Ovary (tissue), 9 donors: Measurements from ENCODE around the gene TEX29. TPM values are rescaled to one million over a fixed set of nuclear protein-coding genes. Genes with fewer than 3 reads are reported as not detected.

Source experiments
- DNase-seq, 5 donors: peaks; one replicate each; pipeline ENCODE4 v3.0.0-alpha.2; 2019 to 2020
- H3K27ac ChIP-seq, 2 donors: fragments of 200-600 bp; one replicate each; pipeline versions ENCODE4 v1.5.1 to v1.8.0; 2019 to 2022
- H3K27me3 ChIP-seq: fragments of 200-600 bp; one replicate; pipeline ENCODE4 v1.8.0; 2022
- H3K36me3 ChIP-seq: fragments of 200-600 bp; sonication (generic); one replicate; pipeline ENCODE4 v1.5.1; 2019
- H3K4me1 ChIP-seq: one replicate; pipeline ENCODE4 v1.8.1; 2013; ENCODE audit warnings: mild to moderate bottlenecking, moderate library complexity; ENCODE audit not compliant: insufficient read depth
- H3K4me3 ChIP-seq: fragments of 200-600 bp; sonication (generic); one replicate; pipeline ENCODE4 v1.5.1; 2017
- H3K9me3 ChIP-seq, 2 donors: fragments of 200-600 bp in 1 of 2; sonication (generic) in 1 of 2; one replicate each; pipeline versions ENCODE4 v1.5.1 to v1.8.1; 2013 to 2019; ENCODE audit warnings: mild to moderate bottlenecking in 1 of 2, moderate library complexity in 1 of 2
- CTCF ChIP-seq, 3 donors: fragments of 450-650 bp in 2 of 3; fragments of 200-600 bp in 1 of 3; IDR thresholded peaks; one replicate each; pipeline versions ENCODE4 v1.5.1 to v1.8.0; 2016 to 2022; ENCODE audit warnings: antibody characterized with exemption in 3 of 3, mild to moderate bottlenecking in 1 of 3
- EP300 ChIP-seq: sonication (generic); formaldehyde crosslinking; IDR thresholded peaks from one replicate; pipeline ENCODE4 v1.6.1; 2017; ENCODE audit warnings: antibody characterized with exemption
- POLR2A ChIP-seq: fragments of 450-650 bp; IDR thresholded peaks from one replicate; pipeline ENCODE4 v1.6.1; 2017; ENCODE audit warnings: antibody characterized with exemption, mild to moderate bottlenecking, moderate library complexity
- WGBS, 3 donors: extraction: QIAGEN DNeasy Blood & Tissue Kit in 1 of 3; methylation state at CpG; one replicate each; pipeline versions ENCODE4 v1.1.5 to v1.1.7; 2013 to 2017; 5-methylcytosine and 5-hydroxymethylcytosine counted together
- intact Hi-C, 4 donors: fragments of 100-400 bp; cut with DNase I; formaldehyde crosslinking; loops; one replicate each; pipeline versions ENCODE4 v1.11.0 to v1.15.1; 2022 to 2023
- polyA plus RNA-seq, 2 donors: library from polyadenylated mRNA; stranded (reverse); fragments of 200-250 nt in 1 of 2; fragments of 350-450 nt in 1 of 2; fragmentation: Illumina TruSeq in 1 of 2; extraction: RNeasy Lipid Tissue Mini Kit (QIAGEN cat#74804) in 1 of 2; gene quantifications; one replicate each; pipeline ENCODE4 v1.2.3, GENCODE V29; 2013 to 2014
- total RNA-seq, 7 donors: library from RNA; depleted of rRNA in 2 of 7; stranded (reverse); fragments of >200 nt in 2 of 7; fragmentation: NEBNext Ultra II Directional in 3 of 7; extraction: Animal tissue kit (Norgen Biotek cat#: 25700) in 3 of 7; gene quantifications; one replicate each; pipeline versions ENCODE4 v1.1.0 to v1.2.4, GENCODE V29; 2016 to 2023
- donor health status: DM: no; HTN: no; CAD: no; lungs with moderate emphysema.
- donor health status: DM: no; HTN: no; CAD: no.
- donor health status: Bipolar disorder and iron deficiency.
- donor health status: DM: yes; HTN: yes; CAD: no.
- donor health status: DM: no; HTN: no; CAD: no.
- donor health status: DM: yes; HTN: yes; CAD: no.

TEX29 gene
- total and polyA plus RNA-seq, 9 donors: 0.25 to 0.35 TPM; not detected in 7

- Histone ChIP-seq H3K4me1 (peaks cover 7% of the 10 kb centered on the region), H3K36me3 (no peaks in the 10 kb centered on the region), H3K27ac (no peak overlapping the region), H3K4me3 (no peak overlapping the region), H3K9me3 (no peaks in the 10 kb centered on the region), H3K27me3 (no peaks in the 10 kb centered on the region)
- 86 to 90% (median 86%) methylated on average over 10 of the region's 10 CpGs for WGBS, 3 donors
- intact Hi-C loops: no loop called here
- no peak for DNase-seq
- no peak for TF ChIP-seq CTCF (IDR thresholded peaks at IDR 0.05)
- no peak for TF ChIP-seq EP300
- no peak for TF ChIP-seq POLR2A
Measured at GRCh38 chr13:111283457-111283856, 37.0 kb upstream of the TEX29 start.

- Histone ChIP-seq H3K36me3 (no peaks in the 10 kb centered on the region), H3K4me3 (no peak overlapping the region), H3K9me3 (no peaks in the 10 kb centered on the region), H3K4me1 (peaks cover 7% of the 10 kb centered on the region), H3K27ac (no peak overlapping the region), H3K27me3 (no peaks in the 10 kb centered on the region)
- 85 to 91% (median 88%) methylated on average over 9 of the region's 9 CpGs for WGBS, 3 donors
- TF ChIP-seq POLR2A: no peak
- TF ChIP-seq CTCF (IDR thresholded peaks at IDR 0.05): no peak
- TF ChIP-seq EP300: no peak
- DNase-seq: no peak
- intact Hi-C loops: no loop called here
Measured at GRCh38 chr13:111283991-111284390, 36.5 kb upstream of the TEX29 start.

GRCh38 chr13:111284565-111284964 is 35.9 kb upstream of the TEX29 start:
- intact Hi-C loops: no loop called here
- peaks cover 7% of the 10 kb centered on the region for H3K4me1 ChIP-seq
- no peak for DNase-seq
- H3K27ac ChIP-seq: no peak overlapping the region
- TF ChIP-seq POLR2A: no peak
- TF ChIP-seq CTCF (IDR thresholded peaks at IDR 0.05): no peak
- no peak for TF ChIP-seq EP300
- WGBS, 3 donors: 92% methylated on average over 14 of the region's 14 CpGs
- H3K4me3 ChIP-seq: no peak overlapping the region
- no peaks in the 10 kb centered on the region for H3K27me3 ChIP-seq
- no peaks in the 10 kb centered on the region for H3K9me3 ChIP-seq
- no peaks in the 10 kb centered on the region for H3K36me3 ChIP-seq

GRCh38 chr13:111286162-111286561 is 34.3 kb upstream of the TEX29 start:
- H3K36me3 ChIP-seq: no peaks in the 10 kb centered on the region

More at GRCh38 chr13:111286162-111286561, 34.3 kb upstream of the TEX29 start:
- Histone ChIP-seq H3K9me3 (no peaks in the 10 kb centered on the region), H3K4me3 (no peak overlapping the region), H3K27me3 (no peaks in the 10 kb centered on the region), H3K27ac (no peak overlapping the region), H3K4me1 (peaks cover 5% of the 10 kb centered on the region)
- TF ChIP-seq EP300 (no peak), CTCF (IDR thresholded peaks at IDR 0.05) (no peak), POLR2A (no peak)
- 88 to 90% (median 89%) methylated on average over 15 of the region's 15 CpGs for WGBS, 3 donors
- no peak for DNase-seq
- intact Hi-C loops: no loop called here
